ENCODE results near the gene DGKH.

Gene DGKH

GRCh38 chr13:42107421-42107820 lies 59.0 kb downstream of the DGKH start:
- H3K27me3 ChIP-seq (ENCODE audit: insufficient read depth, low read length, poor library complexity, severe bottlenecking) = no peaks in the 10 kb centered on the region
- TF ChIP-seq EZH2phosphoT487 (IDR thresholded peaks at IDR 0.05; ENCODE audit: borderline replicate concordance) (no peak), CTCF (conservative IDR thresholded peaks at IDR 0.05; ENCODE audit: low read length) (no peak)
- H3K9ac ChIP-seq (ENCODE audit: low read depth, low read length, poor library complexity, severe bottlenecking) = no peak overlapping the region
- no peak overlapping the region for H3K4me2 ChIP-seq (ENCODE audit: low read depth, low read length, poor library complexity, severe bottlenecking)
- no peaks in the 10 kb centered on the region for H3K4me1 ChIP-seq (ENCODE audit: insufficient read depth, low read length, poor library complexity, severe bottlenecking)
- H3F3A ChIP-seq (ENCODE audit: low read depth) = no peaks in the 10 kb centered on the region
- H3K9me2 ChIP-seq (replicated peaks; ENCODE audit: low read depth, low read length) = no peaks in the 10 kb centered on the region
- 0 out of 2 replicates have a peak, but pooled peaks cover 5% of the 10 kb centered on the region for H3K79me2 ChIP-seq (ENCODE audit: insufficient read depth, low read length)
- H3K36me3 ChIP-seq (ENCODE audit: insufficient read depth, low read length) = no peaks in the 10 kb centered on the region
- H2AFZ ChIP-seq (ENCODE audit: low read length) = no peak overlapping the region
- H3K9me3 ChIP-seq (ENCODE audit: insufficient read depth, low read depth, low read length) = peaks cover 6% of the 10 kb centered on the region; the same call in 1 of the 2 replicates
- H3K4me3 ChIP-seq (ENCODE audit: low read length, poor library complexity, severe bottlenecking) = no peak overlapping the region
- H4K20me1 ChIP-seq (ENCODE audit: insufficient read depth, low read length, poor library complexity, severe bottlenecking) = no peaks in the 10 kb centered on the region

- Histone ChIP-seq H3F3A (ENCODE audit: low read depth) (no peaks in the 10 kb centered on the region), H2AFZ (ENCODE audit: low read length) (no peak overlapping the region), H3K9me3 (ENCODE audit: insufficient read depth, low read depth, low read length) (peaks cover 6% of the 10 kb centered on the region; the same call in 1 of the 2 replicates), H4K20me1 (ENCODE audit: insufficient read depth, low read length, poor library complexity, severe bottlenecking) (no peaks in the 10 kb centered on the region), H3K4me1 (ENCODE audit: insufficient read depth, low read length, poor library complexity, severe bottlenecking) (peaks cover 5% of the 10 kb centered on the region), H3K36me3 (ENCODE audit: insufficient read depth, low read length) (no peaks in the 10 kb centered on the region), H3K9me2 (replicated peaks; ENCODE audit: low read depth, low read length) (no peaks in the 10 kb centered on the region), H3K4me2 (ENCODE audit: low read depth, low read length, poor library complexity, severe bottlenecking) (no peak overlapping the region), H3K4me3 (ENCODE audit: low read length, poor library complexity, severe bottlenecking) (no peak overlapping the region), H3K9ac (ENCODE audit: low read depth, low read length, poor library complexity, severe bottlenecking) (no peak overlapping the region), H3K27me3 (ENCODE audit: insufficient read depth, low read length, poor library complexity, severe bottlenecking) (no peaks in the 10 kb centered on the region), H3K79me2 (ENCODE audit: insufficient read depth, low read length) (0 out of 2 replicates have a peak, but pooled peaks cover 9% of the 10 kb centered on the region)
- TF ChIP-seq EZH2phosphoT487 (IDR thresholded peaks at IDR 0.05; ENCODE audit: borderline replicate concordance) (no peak), CTCF (conservative IDR thresholded peaks at IDR 0.05; ENCODE audit: low read length) (no peak)
Observed at GRCh38 chr13:42108217-42108616, 59.8 kb downstream of the DGKH start.

DNA sequence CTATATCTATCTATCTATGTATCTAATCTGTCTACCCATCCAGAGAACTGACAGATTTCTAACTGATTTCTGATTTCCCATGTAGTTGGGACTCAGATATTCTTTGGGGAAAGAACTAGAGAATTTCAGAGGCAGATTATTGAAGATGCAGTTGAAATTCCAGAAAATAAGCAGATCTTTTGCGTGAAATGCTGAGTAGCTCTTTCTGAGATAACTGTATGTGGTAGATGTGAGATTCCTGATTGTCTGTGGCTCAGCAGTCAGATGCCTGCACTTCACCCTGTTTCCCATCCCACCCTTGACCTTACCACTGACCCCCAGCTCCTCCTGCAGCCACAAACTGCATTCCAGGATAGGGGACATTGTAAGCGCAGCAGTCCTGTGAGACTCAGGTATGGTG lies 61.5 kb downstream of the DGKH start:
- Histone ChIP-seq H3K4me3 (ENCODE audit: low read length, poor library complexity, severe bottlenecking) (no peak overlapping the region), H3K36me3 (ENCODE audit: insufficient read depth, low read length) (no peaks in the 10 kb centered on the region), H3K4me2 (ENCODE audit: low read depth, low read length, poor library complexity, severe bottlenecking) (no peak overlapping the region), H2AFZ (ENCODE audit: low read length) (no peak overlapping the region), H3K27me3 (ENCODE audit: insufficient read depth, low read length, poor library complexity, severe bottlenecking) (no peaks in the 10 kb centered on the region), H3F3A (ENCODE audit: low read depth) (no peaks in the 10 kb centered on the region), H4K20me1 (ENCODE audit: insufficient read depth, low read length, poor library complexity, severe bottlenecking) (no peaks in the 10 kb centered on the region), H3K79me2 (ENCODE audit: insufficient read depth, low read length) (0 out of 2 replicates have a peak, but pooled peaks cover 9% of the 10 kb centered on the region), H3K9me2 (replicated peaks; ENCODE audit: low read depth, low read length) (no peaks in the 10 kb centered on the region), H3K9ac (ENCODE audit: low read depth, low read length, poor library complexity, severe bottlenecking) (no peak overlapping the region), H3K9me3 (ENCODE audit: insufficient read depth, low read depth, low read length) (no peaks in the 10 kb centered on the region), H3K4me1 (ENCODE audit: insufficient read depth, low read length, poor library complexity, severe bottlenecking) (peaks cover 22% of the 10 kb centered on the region)
- TF ChIP-seq EZH2phosphoT487 (IDR thresholded peaks at IDR 0.05; ENCODE audit: borderline replicate concordance) (no peak), CTCF (conservative IDR thresholded peaks at IDR 0.05; ENCODE audit: low read length) (no peak)
